HL-60/S4 treated with phorbol 12-myristate 13-acetate at 8.2 ng/mL for 4 days and 3 days (cell line): ENCODE results near the gene CEBPA.
"Not testable (repeated sequence)": the region's sequence is repeated elsewhere in the genome, so short reads cannot be mapped to it uniquely, and the experiment has no call there.

Source experiments
- in situ Hi-C: fragments of 300-500 bp; cut with MboI; formaldehyde crosslinking; loops from 2 replicates; pipeline ENCODE4 v1.15.0; 2022; ENCODE audit warnings: low sequenced_read_pairs

CEBPA gene

DNA sequence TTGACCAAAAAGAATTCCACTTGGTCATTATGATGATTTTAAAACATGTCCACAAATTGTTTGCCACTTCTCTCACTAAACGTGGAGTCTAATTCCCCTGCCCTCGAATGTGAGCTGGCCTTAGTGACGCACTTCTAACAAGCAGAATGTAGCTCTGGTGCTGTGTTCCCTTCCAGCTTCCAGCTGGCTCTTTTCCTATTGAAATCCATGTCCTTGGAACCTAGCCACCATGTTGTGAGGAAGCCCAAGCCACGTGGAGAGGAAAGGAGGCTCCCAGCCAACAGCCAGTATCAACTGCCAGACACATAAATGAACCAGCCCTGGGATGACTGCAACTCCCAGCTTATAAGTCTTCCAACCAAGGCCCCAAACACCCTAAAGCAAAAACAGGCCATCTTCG, 23.6 kb upstream of the CEBPA start:
- in situ Hi-C loops: no loop called here

DNA sequence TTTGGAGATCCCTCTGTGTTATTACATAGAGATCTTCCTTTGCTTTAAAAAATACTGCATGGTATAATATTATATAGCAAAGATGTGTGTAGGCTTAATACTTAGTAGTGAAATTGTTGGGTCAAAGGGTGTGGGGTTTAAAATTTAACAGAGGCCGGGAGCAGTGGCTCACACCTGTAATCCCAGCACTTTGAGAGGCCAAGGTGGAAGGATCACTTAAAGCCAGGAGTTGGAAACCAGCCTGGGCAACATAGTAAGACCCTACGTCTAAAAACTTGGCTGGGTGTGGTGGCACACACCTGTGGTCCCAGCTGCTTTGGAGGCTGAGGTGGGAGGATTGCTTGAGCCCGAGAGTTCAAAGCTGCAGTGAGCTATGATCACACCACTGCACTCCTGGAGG, 22.3 kb upstream of the CEBPA start:
- in situ Hi-C loops: no loop called here

DNA sequence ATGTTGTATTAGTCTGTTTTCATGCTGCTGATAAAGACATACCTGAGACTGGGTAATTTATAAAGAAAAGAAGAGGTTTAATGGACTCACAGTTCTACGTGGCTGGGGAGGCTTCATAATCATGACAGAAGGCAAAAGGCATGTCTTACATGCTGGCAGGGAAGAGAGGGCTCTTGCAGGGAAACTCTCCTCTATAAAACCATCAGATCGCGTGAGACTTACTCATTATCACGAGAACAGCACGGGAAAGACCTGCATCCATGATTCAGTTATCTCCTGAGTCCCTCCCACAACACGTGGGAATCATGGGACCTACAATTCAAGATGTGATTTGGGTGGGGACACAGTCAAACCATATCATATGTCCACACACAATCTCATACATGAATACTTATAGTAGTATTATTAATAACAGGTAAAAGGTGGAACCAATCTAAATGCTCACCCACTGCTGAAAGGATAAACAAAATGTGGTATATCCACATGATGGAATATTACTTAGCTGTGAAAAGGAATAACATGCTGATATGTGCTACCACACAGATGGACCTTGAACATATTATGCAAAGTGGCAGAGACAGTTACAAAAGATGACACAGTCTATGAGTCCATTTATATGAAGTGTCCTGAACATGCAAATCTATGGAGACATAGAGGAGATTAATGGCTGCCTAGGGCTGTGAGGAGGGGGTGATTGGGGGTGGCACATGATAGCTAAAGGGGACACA, 20.9 kb upstream of the CEBPA start:
- in situ Hi-C loops: no loop called here

DNA sequence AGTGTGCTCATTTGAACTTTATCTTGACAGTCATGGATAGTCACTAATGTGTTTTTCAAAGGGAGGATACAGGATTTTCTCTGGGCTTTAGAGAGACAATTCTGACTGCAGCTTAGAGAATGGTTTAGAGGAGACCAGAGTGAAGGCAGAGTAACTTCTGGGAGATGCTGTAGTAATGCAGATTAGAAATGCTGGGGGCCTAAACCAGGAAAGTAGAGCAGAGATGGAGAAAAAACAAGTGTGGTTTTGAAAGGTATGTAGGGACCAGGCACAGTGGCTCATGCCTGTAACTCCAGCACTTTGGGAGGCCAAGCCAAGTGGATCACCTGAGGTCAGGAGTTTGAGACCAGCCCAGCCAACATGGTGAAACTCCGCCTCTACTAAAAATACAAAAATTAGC, 18.3 kb upstream of the CEBPA start:
- in situ Hi-C loops: no loop called here

DNA sequence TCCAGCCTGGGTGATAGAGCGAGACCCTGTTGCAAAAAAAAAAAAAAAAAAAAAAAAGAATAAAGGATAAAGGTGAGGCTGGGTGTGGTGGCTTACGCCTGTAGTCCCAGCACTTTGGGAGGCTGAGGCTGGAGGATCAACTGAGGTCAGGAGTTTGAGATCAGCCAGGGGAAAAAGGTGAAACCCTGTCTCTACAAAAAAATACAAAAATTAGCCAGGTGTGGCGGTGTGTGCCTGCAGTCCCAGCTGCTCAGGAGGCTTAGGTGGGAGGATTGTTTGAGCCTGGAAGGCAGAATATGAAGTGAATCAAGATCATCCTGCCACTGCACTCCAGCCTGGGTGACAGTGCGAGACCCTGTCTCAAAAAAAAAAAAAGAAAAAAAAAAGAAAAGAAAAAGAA, 15.7 kb upstream of the CEBPA start:
- in situ Hi-C loops: not testable (repeated sequence)

DNA sequence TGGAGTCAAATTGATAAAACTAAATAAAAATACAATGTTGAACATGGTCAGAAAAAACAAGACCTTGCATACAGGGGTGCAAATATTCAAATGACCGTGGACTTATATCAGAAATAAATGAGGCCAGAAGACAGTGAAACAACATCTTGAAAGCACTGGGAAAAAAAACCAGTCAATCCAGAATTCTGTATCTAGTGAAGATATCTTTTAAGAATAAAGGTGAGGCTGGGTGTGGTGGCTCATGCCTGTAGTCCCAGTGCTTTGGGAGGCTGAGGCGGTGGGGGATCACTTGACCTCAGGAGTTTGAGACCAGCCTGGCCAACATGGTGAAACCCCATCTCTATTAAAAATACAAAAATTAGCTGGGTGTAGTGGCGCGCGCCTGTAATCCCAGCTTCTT, 15.2 kb upstream of the CEBPA start:
- in situ Hi-C loops: no loop called here

DNA sequence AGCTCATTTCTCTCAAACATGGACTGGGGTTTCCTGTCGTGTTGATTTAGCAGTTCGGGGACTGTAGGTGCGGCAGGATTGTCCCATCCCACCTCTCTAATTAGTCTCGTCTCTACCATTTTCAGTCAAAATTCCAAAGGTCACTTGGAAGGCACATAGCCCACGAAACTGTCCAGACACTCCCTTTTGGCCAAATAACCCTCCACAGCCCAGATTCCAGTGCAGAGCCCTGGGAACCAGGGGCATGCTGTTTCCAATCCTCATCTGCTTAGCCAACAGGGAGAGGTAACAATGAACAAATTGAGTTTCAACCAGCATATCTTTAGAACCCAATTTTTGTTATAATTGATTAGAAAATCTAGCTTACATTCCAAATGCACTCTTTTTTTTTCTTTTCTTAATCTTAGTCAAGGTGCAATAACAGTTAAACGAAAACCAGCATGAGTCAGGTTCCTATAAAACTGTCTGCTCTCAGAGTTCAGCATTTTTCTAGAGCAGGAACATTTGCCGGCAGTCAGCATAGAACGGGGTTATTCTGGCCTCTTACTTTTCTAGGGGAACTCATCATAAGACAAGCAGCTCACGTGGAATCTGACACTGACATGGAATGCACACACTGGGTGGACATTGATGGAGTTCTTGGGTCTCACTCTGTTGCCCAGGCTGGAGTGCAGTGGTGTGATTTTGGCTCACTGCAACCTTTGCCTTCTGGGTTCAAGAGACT, 14.4 kb upstream of the CEBPA start:
- in situ Hi-C loops: no loop called here

DNA sequence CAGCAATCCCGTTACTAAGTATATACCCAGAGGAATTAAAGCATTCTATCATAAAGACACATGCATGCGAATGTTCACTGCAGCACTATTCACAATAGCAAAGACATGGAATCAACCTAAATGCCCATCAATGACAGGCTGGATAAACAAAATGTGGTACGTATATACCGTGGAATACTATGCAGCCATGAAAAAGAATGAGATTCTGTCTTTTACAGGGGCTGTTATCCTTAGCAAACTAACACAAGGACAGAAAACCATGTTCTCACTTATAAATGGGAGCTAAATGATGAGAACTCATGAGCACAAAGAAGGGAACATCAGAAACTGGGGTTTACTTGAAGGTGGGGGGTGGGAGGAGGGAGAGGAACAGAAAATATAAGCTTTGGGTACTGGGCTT, 10.5 kb upstream of the CEBPA start:
- in situ Hi-C loops: not testable (repeated sequence)

DNA sequence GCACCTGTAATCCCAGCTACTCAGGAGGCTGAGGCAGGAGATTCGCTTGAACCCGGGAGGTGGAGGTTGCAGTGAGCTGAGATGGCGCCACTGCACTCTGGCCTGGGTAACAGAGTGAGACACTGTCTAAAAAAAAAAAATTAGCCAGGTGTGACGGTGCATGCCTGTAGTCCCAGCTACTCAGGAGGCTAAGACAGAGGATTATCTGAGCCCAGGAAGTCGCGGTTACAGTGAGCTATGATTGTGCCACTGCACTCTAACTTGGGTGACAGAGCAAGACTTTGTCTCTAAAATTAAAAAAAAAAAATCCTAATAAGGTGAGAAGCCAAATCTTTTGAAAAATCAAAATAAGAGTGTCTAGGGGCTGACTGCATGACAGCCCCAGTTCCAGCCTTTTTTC, 9.7 kb upstream of the CEBPA start:
- in situ Hi-C loops: no loop called here

DNA sequence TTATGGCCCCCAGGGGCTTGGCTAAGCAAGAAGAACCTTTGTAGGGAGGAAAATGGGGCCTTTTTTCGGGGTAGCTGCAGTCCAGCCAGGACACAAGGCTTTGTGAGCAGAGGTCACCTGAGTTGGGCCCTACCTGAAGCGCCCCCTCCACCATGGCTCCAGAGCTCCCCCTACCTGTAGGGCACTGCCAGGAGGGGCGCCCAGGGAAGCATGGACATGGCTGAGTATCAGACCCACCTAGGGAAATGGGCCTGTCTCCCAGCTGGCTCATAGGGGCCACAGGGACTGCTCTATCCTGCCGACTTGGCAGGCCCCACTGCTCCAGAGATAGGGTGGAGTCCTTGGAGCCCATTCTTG, 9.0 kb upstream of the CEBPA start:
- in situ Hi-C loops: no loop called here

DNA sequence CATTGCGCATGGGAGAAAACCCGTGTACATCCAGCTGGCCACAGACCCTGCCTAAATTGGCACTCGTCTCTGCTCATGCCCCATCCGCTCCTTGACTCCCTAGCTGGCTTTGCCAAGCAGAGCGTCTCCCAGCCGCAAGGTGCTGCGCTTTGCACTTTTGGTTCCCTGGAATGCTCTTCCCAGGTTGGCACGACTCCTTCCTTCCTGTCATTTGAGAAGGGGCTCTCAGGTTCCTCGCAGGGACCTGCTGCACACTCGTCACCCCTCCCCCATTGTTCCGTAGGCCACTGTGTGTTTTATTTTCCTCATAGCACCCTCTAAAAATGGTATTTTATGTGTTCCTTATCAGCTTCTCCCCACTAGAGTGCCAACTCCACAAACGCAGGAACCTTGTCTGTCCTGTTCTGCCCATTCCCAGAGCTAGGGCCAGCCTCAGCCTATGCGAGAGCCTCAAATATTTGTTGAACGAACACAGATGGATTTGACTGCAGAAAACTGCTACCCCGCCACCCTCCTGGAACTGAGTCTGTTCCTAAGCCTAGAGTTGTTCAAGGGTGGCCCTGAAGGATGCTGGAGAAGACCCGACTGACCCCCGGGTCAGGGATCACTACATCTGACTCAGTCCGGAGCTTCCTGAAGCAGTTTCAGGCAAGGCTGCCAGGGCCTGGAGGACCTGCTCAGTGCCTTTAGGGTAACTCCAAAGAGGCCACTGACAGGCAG, 8.4 kb upstream of the CEBPA start:
- in situ Hi-C loops: no loop called here

DNA sequence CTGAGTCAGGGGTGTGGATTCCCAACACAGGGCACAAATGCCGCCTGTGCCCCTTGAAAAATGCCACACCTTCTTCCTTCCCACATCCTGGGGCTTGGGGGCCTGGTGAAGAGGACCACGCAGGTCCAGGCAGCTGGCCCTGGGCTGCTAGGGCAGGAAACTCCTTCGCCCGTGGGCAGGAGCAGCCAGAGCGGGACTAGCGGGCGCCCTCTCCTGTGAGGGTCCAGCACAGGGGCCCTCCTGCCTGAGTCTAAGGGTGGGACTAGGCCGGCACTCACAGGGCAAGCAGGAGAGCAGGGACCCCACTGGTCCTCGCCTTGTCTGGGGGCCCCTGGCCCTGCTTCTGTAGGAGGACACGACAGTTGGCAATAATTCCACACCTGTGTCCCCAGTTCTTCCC, 7.5 kb upstream of the CEBPA start:
- in situ Hi-C loops: loop anchor here (10.0 kb wide), 1 partner anchor 95 kb away; no protein-coding TSS in a partner anchor

DNA sequence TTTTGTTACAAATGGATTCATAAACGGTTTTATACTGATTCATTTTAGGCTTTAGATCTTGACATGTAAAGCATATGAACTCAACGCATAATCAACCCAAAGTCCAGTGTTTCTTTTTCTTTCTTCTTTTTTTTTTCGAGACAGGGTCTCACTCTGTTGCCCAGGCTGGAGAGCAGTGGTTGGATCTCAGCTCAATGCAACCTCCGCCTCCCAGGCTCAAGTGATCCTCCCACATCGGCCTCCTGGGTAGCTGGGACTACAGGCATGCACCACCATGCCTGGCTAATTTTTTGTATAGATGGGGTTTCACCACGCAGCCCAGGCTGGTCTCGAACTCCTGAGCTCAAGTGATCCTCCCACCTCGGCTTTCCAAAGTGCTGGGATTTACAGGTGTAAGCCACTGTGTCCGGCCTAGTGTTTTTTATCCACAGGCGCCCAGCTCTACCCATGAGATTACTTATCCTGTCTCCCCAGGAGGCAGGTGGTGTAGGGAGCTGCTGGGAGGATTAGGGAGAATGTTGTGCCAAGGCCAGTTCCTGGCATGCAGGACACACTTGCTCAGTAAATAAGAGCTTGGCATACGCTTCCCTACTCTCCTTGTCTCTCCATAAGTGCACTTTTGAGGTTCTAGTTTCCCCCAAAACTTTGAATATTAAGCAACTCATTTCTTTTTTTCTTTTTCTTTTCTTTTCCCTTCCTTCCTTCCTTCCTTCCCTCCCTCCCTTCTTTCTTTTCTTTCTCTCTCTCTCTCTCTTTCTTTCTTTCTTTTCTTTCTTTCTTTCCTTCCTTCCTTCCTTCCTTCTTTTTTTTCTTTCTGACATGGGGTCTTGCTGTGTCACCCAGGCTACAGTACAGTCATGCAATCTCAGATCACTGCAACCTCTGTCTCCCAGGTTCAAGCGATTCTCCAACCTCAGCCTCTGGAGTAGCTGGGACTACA, 4.8 kb upstream of the CEBPA start:
- in situ Hi-C loops: loop anchor here (10.0 kb wide), 1 partner anchor 98 kb away; no protein-coding TSS in a partner anchor

DNA sequence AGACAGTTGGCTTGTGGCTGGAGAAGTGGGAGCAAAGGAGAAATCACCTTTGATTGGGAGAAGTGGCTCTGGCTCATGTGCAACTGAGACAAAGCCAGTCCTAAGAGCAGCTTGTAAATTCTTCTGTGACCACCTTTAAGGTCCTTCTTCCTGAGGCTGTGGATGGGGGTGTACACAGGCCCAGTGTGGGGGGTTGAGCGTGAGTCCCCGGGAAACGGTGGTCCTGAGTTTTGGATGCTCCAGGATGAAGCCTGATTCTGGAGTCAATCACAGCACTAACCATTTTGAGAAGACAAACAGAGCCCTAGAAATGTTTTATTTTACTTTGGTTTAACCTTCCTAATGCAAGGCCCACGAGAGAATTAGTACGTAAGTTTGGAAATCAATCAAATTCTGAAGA, 3.9 kb upstream of the CEBPA start:
- in situ Hi-C loops: loop anchor here (10.0 kb wide), 1 partner anchor 99 kb away; no protein-coding TSS in a partner anchor

DNA sequence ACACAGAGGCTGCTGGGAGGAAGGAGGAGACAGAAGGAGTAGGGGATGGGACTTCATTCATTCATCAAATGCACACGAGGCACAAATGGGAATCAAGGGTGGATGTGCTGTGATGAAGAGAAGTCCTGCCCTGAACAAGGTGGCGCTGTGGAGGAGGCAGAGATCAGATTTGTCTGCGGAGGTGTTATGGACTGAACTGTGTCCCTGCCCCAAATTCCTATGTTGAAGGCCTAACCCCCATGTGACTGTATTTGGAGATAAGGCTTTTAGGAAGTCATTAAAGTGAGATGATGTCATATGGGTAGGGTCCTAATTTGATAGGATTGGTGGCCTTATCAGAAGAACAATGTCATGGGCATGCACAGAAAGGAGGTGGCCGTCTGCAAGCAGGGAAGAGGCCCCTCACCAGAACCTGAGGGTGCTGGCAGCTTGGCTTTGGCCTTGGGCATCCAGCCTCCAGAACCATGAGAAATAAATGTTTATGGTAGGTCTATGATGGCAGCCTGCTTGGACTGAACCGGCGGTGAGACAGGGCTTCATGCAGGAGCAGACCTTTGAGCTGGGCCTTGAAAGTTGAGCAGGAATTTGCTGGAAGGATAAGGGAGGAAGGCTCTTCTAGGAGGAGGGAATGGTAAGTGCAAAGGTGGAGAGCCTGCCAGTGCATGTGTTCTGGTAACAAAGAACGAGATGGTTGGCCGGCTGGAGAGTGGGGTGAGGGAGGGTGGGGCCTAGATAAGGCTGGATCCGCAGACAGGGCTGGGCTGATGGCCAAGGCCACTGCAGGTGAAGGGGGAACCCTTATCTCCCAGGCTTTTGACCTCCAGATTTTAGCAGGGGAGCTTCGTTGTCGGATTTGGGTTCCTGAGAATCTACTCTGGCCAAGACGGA, 2.7 kb upstream of the CEBPA start:
- in situ Hi-C loops: loop anchor here (10.0 kb wide), 1 partner anchor 100 kb away; no protein-coding TSS in a partner anchor

DNA sequence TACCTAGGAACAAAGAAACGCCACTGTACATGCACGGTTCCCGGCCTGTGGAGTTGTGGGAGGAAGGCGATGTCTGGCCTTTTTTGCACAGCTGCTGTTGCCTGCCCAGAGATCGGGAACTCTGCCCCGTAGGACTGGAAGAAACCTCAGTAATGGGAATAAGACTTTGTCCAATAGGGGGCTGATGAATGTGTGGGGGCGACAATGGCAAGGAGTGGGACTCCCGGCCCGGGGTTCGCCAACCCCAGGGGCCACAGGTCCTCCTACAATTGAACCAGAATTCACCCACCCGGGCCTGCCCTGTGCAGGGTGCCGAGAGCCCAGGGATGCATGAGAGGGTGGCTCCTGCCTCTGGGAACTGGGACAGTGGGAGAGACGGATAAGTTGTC, 2.0 kb upstream of the CEBPA start:
- in situ Hi-C loops: loop anchor here (10.0 kb wide), 1 partner anchor 100 kb away; no protein-coding TSS in a partner anchor

DNA sequence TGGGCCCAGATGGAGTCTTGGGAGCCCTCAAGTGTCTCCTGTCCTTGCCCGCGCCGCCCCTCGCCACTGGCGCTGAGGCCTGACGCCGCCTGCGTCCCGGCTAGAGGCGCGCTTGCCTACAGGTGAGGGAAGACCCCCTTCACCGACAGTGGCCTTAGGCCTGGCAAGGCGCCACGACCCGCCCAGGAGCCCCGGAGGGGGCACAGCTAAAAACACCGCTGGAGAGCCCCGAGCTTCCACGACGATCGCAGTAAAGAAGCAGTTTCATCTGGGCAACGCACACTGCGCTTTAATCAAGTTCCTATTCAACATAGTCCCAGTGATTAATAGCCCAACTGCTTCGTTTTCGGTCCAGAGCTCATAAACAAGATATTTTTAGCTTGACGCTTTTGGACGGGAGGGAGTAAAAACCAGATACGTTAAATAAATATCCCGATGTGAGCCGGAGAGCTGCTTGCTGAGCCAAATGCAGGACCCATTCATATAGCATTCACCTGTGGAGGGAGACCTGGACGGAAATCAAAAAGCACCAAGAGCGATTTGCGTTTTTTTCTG, 1.5 kb upstream of the CEBPA start:
- in situ Hi-C loops: loop anchor here (10.0 kb wide), 1 partner anchor 101 kb away; no protein-coding TSS in a partner anchor

DNA sequence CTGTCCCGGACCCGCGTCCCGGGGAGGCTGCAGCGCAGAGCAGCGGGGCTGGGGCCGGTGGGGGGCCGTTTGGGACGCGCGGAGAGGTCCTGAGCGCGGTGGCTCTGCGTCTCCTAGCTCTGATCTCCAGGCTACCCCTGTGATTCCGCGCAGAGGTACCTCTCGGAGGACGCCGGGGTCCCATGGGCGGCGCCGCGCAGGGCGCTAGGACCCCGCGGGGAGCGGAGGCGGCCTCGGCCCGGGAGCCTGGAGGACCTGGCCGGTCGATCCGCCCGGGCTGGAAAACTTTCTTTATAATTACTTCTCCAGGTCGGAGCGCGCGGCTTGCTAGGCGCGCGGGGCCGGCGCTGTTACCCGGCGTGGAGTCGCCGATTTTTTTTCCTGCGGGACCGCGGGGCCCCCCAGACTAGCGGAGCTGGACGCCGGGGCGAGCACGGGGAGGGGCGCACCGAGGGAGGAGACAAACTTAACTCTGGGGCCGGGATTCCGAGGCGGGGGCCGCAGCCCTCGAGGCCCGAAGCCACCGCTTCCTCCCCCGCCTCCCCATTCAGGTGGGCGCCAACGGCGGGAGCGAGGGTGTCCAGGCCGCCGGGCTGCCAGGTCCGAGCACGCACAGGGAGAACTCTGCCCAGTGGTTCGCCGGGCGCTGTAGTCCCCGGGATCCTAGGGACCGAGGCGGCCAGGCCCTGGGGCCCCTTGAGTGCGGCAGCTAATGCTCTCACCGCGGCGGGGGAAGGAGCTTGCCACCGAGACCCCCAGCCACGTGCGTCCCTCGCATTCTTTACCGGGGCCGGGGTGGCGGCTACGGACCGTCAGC, 848 bp upstream of the CEBPA start:
- in situ Hi-C loops: loop anchor here (10.0 kb wide), 1 partner anchor 102 kb away; no protein-coding TSS in a partner anchor

DNA sequence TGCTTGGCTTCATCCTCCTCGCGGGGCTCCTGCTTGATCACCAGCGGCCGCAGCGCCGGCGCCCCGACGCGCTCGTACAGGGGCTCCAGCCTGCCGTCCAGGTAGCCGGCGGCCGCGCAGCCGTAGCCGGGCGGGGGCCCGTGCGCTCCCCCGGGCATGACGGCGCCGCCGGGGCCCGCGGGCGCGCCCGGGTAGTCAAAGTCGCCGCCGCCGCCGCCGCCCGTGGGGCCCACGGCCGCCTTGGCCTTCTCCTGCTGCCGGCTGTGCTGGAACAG, 497 bp downstream of the CEBPA start:
- in situ Hi-C loops: loop anchor here (10.0 kb wide), 1 partner anchor 103 kb away; no protein-coding TSS in a partner anchor
